WTC11 (cell line): ENCODE results near the gene LMF2.

Experiments
- CREM ChIP-seq: sonication (generic); formaldehyde crosslinking; IDR thresholded peaks from 2 replicates; pipeline ENCODE4 v1.8.1; 2022; ENCODE audit warnings: mild to moderate bottlenecking, missing genetic modification reagents, moderate library complexity
- CTCF ChIP-seq: fragments of 200-600 bp; IDR thresholded peaks from 2 replicates; pipeline ENCODE4 v1.8.0; 2022; ENCODE audit warnings: antibody characterized with exemption
- E2F1 ChIP-seq: sonication (generic); formaldehyde crosslinking; IDR thresholded peaks from 2 replicates; pipeline ENCODE4 v1.8.0; 2022; ENCODE audit warnings: mild to moderate bottlenecking, missing genetic modification reagents
- GABPB1 ChIP-seq: sonication (generic); formaldehyde crosslinking; IDR thresholded peaks from 2 replicates; pipeline ENCODE4 v1.8.1; 2023; ENCODE audit warnings: mild to moderate bottlenecking, missing genetic modification reagents
- JUN ChIP-seq: sonication (generic); formaldehyde crosslinking; IDR thresholded peaks from 2 replicates; pipeline ENCODE4 v1.8.0; 2023; ENCODE audit warnings: mild to moderate bottlenecking, missing genetic modification reagents
- MXD4 ChIP-seq: fragments of 250-450 bp; sonication (Bioruptor Pico); IDR thresholded peaks from 2 replicates; pipeline ENCODE4 v1.8.0; 2021; ENCODE audit warnings: mild to moderate bottlenecking, moderate library complexity, borderline replicate concordance

GRCh38 chr22:50540381-50540780 is 32.9 kb upstream of the LMF2 start:
- TF ChIP-seq MXD4 (CRISPR knock-in tag) (no peak), CTCF (no peak), E2F1 (CRISPR knock-in tag) (no peak), JUN (no peak), GABPB1 (CRISPR knock-in tag) (no peak), CREM (CRISPR knock-in tag) (no peak)
